ENCODE measurements around the gene CCN5.

CCN5 gene

DNA sequence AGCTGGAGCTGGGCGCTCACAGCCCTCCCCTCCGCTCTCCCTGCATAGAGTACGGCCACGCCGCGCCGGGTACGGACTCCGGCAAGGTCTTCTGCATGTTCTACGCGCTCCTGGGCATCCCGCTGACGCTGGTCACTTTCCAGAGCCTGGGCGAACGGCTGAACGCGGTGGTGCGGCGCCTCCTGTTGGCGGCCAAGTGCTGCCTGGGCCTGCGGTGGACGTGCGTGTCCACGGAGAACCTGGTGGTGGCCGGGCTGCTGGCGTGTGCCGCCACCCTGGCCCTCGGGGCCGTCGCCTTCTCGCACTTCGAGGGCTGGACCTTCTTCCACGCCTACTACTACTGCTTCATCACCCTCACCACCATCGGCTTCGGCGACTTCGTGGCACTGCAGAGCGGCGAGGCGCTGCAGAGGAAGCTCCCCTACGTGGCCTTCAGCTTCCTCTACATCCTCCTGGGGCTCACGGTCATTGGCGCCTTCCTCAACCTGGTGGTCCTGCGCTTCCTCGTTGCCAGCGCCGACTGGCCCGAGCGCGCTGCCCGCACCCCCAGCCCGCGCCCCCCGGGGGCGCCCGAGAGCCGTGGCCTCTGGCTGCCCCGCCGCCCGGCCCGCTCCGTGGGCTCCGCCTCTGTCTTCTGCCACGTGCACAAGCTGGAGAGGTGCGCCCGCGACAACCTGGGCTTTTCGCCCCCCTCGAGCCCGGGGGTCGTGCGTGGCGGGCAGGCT is 35.1 kb downstream of the CCN5 start:
- no peak overlapping the region for H3K4me3 ChIP-seq (ENCODE audit: low read depth, low read length)
- DNase-seq (ENCODE audit: low read depth) = no peak
- TF ChIP-seq, protein P1, sequence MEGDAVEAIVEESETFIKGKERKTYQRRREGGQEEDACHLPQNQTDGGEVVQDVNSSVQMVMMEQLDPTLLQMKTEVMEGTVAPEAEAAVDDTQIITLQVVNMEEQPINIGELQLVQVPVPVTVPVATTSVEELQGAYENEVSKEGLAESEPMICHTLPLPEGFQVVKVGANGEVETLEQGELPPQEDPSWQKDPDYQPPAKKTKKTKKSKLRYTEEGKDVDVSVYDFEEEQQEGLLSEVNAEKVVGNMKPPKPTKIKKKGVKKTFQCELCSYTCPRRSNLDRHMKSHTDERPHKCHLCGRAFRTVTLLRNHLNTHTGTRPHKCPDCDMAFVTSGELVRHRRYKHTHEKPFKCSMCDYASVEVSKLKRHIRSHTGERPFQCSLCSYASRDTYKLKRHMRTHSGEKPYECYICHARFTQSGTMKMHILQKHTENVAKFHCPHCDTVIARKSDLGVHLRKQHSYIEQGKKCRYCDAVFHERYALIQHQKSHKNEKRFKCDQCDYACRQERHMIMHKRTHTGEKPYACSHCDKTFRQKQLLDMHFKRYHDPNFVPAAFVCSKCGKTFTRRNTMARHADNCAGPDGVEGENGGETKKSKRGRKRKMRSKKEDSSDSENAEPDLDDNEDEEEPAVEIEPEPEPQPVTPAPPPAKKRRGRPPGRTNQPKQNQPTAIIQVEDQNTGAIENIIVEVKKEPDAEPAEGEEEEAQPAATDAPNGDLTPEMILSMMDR (conservative IDR thresholded peaks at IDR 0.05; ENCODE audit: low read depth, low read length) = no peak

DNA sequence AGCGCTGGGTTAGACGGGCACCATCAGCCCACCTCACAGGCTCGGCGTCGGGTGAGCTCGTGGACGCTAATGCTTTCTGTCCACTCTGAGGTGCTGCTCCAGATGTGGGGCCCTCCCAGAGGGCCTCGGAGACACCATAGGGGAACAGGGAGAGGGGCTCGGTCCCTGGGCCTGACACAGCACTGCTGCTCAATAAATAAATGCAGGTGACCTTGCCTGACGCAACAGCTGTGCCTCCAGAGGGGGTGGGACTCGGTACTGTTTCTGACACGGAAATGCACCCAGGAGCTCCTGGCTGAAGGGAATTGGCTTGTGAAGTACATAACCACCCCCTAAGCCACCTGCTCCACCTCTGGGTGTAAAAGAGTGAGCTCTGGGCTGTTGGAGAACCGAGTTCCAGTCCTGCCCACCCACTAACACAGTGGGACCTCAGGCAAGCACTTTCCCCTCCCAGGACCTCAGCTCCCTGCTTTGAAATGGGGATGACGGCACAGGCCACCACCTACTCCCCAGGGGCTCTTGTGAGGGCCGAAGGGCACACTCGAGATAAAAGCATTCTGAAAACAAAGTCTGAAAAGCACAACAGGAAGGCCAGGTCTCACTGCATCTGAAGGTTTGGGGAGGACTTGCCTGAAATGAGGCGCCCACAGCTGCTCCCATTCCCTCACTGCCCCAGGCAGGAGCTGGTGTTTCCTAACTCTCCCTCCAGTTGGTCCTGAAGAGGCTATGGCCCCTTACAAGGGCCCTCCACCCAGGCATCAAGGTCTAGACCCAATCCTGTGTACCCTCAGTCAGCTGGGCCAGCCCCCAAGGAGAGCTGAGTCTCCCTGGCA is 37.1 kb downstream of the CCN5 start:
- H3K4me3 ChIP-seq (ENCODE audit: low read depth, low read length) = no peak overlapping the region
- DNase-seq (ENCODE audit: low read depth) = no peak
- TF ChIP-seq, protein P1 (conservative IDR thresholded peaks at IDR 0.05; ENCODE audit: low read depth, low read length) = no peak

DNA sequence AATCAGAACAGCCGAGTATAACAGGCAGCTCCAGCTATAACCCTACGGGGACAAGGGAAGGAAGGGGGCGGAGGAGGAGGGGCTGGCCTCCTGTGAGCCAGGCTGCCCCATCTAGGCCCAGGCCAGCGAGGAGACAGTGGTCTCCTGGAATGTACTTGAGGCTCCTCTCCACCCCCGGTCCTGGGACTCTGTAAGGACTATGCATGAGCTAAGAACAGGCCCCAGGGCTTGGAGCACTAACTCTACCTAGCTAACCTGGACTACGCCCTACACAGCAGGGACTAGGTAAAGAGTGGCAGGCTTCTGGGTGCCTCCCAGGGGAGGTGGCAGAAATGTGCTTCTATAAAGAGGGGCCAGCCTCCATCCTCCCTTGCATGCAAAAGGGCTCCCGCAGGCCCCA is 39.4 kb downstream of the CCN5 start:
- DNase-seq (ENCODE audit: low read depth) = no peak
- TF ChIP-seq, protein P1 (conservative IDR thresholded peaks at IDR 0.05; ENCODE audit: low read depth, low read length) = no peak
- no peak overlapping the region for H3K4me3 ChIP-seq (ENCODE audit: low read depth, low read length)

DNA sequence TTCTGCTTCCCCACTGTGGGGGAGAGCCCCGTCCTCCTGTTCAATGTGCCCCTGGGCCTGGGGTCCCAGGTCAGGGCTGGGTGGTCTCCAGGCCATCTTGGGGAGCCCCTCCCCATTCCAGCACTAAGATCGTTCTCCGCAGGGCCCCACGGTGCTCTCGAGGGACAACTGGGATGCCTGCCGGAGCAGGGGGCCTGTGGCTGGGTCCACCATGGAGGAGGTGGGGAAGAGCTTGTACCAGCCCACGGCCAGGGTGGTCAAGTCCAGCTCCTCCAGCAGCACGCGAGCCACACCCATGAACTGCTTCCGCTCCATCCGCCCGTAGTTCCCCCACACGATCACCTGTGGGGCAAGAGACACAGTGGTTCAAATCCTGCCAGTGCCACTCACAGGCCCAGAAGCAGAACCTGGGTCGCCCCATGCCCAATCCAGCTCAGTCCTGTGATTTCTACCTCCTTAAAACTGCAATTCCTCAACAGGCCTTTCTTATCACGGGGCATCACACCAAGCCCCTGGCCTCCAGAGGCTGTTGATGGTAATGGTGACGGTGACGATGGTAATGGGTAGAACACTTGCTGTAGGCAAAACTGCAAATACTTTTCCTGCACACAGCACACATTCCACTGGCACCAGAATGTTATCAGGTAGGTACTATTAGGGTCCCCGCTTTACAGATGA is 41.0 kb downstream of the CCN5 start:
- TF ChIP-seq, protein P1 (conservative IDR thresholded peaks at IDR 0.05; ENCODE audit: low read depth, low read length) = no peak
- H3K4me3 ChIP-seq (ENCODE audit: low read depth, low read length) = no peak overlapping the region
- no peak for DNase-seq (ENCODE audit: low read depth)

DNA sequence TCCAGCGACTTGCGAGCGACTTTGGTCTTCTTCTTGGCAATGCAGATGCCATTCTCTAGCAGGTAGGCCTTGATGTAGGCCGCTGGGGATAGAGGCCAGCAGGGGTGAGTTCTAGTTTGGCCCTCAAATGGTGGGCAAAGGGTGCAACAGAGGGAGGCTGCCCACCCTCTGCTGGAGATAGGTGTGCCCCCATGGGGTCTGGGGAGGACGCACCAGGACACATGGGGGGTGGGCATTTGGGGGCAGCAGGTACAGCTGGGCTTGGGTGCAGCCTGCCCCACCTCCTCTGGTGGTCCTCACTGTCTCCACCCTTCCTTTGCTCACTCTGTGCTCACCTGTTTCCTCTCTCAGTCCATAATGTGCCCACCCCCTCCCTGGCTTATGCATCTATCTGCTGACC is 41.8 kb downstream of the CCN5 start:
- DNase-seq (ENCODE audit: low read depth) = no peak
- TF ChIP-seq, protein P1 (conservative IDR thresholded peaks at IDR 0.05; ENCODE audit: low read depth, low read length) = no peak
- H3K4me3 ChIP-seq (ENCODE audit: low read depth, low read length) = no peak overlapping the region

DNA sequence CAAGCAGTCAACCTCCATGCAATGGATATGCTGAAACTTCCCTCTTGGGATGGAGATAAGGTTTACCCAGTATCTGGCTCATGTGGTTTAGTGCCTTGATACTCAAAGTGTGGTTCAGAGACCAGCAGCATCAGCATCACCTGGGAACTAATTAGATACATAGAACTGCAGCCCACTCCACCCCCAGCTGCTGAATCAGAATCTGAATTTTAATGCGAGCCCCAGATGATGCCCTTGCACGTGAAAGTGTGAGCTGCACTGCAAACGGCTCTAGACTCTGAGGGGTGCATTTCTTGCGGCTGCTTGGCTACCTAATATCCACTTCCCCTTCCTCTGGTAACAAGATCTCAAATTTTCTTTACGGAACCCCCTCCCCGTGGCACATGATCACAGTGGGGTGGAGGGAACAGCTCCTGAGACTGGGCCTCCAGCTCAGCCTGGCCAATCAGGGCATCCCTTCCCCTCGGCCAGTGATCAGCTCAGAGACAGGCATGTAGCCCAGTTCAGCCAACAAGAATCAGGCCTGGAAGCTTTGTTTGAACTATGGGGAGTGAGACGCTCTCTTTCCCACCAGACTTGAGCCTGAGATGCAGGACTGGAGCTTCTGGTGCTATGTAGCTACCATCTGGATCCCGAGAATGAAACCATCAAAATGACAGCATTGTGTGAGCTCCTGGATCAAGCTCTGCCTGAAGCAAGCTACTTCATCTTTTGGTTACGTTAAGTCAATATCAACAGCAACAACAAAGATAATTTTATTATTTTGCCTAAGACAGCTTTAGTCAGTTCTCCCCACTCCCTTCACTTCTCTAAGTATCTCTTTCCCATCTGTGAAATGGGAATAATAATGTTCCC is 43.3 kb downstream of the CCN5 start:
- no peak for DNase-seq (ENCODE audit: low read depth)
- TF ChIP-seq, protein P1 (conservative IDR thresholded peaks at IDR 0.05; ENCODE audit: low read depth, low read length) = no peak
- no peak overlapping the region for H3K4me3 ChIP-seq (ENCODE audit: low read depth, low read length)

Data from choroid plexus epithelial cell (primary cell).